ENCODE data around the gene FAM8A1. TPM values are rescaled to one million over a fixed set of nuclear protein-coding genes. Genes with fewer than 3 reads are reported as not detected.
A peak's percentile ranks its signal among the peaks of the same experiment; 100 is the strongest.

The FAM8A1 gene
- total and polyA plus RNA-seq, 9 of the 15 experiments (the other 6 are each of a cell fraction or from before 2014, with no cell fraction given), result 4.9 to 23.6 (median 14.2) TPM

DNA sequence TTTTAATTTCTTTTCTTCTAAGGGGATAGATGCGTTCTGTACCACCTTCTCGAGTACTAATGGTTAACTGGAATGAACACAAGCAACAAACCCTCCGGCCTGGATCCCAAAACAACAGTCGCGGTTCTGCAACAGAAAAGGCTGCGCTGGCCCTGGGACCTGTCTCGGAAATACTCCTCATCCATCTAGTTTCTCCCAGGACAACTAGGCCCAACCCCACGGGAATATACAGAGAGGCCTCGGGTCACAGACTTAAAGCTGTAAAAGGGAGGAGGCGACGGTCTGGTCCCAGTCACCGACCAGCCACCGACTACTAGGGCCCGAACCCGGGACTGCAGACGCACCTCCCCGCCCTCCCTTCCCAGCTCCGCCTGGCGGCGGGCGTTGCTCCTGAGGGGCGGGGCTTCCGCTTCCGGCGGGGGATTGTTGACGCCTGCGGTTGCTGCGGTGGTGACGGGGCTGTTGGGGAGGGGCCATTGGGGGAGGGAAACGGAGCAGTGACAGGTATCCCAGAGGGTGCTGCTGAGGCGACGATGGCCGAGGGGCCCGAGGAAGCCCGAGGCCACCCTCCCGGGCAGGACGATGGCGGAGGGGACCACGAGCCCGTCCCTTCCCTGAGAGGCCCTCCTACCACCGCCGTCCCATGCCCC lies at the start of gene FAM8A1 (continued):
- TF ChIP-seq ZNF583 (CRISPR knock-in tag; IDR thresholded peaks at IDR 0.05), result no peak
- TF ChIP-seq ZNF3 (CRISPR knock-in tag; IDR thresholded peaks at IDR 0.05), result no peak
- TF ChIP-seq ZNF778 (CRISPR knock-in tag; IDR thresholded peaks at IDR 0.05), result no peak
- peak; percentile 99 for TF ChIP-seq CBFB (CRISPR knock-in tag; IDR thresholded peaks at IDR 0.05)
- TF ChIP-seq RFX5 (IDR thresholded peaks at IDR 0.05; ENCODE audit: low read depth, low read length), result no peak
- TF ChIP-seq, protein P1, sequence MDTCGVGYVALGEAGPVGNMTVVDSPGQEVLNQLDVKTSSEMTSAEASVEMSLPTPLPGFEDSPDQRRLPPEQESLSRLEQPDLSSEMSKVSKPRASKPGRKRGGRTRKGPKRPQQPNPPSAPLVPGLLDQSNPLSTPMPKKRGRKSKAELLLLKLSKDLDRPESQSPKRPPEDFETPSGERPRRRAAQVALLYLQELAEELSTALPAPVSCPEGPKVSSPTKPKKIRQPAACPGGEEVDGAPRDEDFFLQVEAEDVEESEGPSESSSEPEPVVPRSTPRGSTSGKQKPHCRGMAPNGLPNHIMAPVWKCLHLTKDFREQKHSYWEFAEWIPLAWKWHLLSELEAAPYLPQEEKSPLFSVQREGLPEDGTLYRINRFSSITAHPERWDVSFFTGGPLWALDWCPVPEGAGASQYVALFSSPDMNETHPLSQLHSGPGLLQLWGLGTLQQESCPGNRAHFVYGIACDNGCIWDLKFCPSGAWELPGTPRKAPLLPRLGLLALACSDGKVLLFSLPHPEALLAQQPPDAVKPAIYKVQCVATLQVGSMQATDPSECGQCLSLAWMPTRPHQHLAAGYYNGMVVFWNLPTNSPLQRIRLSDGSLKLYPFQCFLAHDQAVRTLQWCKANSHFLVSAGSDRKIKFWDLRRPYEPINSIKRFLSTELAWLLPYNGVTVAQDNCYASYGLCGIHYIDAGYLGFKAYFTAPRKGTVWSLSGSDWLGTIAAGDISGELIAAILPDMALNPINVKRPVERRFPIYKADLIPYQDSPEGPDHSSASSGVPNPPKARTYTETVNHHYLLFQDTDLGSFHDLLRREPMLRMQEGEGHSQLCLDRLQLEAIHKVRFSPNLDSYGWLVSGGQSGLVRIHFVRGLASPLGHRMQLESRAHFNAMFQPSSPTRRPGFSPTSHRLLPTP (IDR thresholded peaks at IDR 0.05; ENCODE audit: borderline replicate concordance, extremely low read depth, insufficient read length), result peak; percentile 55
- TF ChIP-seq LARP7 (IDR thresholded peaks at IDR 0.05), result no peak
- TF ChIP-seq, protein P2, sequence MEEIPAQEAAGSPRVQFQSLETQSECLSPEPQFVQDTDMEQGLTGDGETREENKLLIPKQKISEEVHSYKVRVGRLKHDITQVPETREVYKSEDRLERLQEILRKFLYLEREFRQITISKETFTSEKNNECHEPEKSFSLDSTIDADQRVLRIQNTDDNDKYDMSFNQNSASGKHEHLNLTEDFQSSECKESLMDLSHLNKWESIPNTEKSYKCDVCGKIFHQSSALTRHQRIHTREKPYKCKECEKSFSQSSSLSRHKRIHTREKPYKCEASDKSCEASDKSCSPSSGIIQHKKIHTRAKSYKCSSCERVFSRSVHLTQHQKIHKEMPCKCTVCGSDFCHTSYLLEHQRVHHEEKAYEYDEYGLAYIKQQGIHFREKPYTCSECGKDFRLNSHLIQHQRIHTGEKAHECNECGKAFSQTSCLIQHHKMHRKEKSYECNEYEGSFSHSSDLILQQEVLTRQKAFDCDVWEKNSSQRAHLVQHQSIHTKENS (CRISPR knock-in tag; IDR thresholded peaks at IDR 0.05), result no peak
- peak; percentile 96 for TF ChIP-seq GABPB1 (CRISPR knock-in tag; IDR thresholded peaks at IDR 0.05)
- no peak for TF ChIP-seq MIER1 (IDR thresholded peaks at IDR 0.05; ENCODE audit: low read depth)
- TF ChIP-seq, protein P3, sequence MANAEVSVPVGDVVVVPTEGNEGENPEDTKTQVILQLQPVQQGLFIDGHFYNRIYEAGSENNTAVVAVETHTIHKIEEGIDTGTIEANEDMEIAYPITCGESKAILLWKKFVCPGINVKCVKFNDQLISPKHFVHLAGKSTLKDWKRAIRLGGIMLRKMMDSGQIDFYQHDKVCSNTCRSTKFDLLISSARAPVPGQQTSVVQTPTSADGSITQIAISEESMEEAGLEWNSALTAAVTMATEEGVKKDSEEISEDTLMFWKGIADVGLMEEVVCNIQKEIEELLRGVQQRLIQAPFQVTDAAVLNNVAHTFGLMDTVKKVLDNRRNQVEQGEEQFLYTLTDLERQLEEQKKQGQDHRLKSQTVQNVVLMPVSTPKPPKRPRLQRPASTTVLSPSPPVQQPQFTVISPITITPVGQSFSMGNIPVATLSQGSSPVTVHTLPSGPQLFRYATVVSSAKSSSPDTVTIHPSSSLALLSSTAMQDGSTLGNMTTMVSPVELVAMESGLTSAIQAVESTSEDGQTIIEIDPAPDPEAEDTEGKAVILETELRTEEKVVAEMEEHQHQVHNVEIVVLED (CRISPR knock-in tag; IDR thresholded peaks at IDR 0.05), result 0 out of 2 replicates have a peak, but pooled peaks have one; percentile 28
- no peak for TF ChIP-seq CBX2 (IDR thresholded peaks at IDR 0.05; ENCODE audit: insufficient read depth, low read length, poor library complexity, severe bottlenecking)
- TF ChIP-seq ZBTB1 (CRISPR knock-in tag; IDR thresholded peaks at IDR 0.05; ENCODE audit: borderline replicate concordance, low read depth), result peak; percentile 99
- TF ChIP-seq POLR2AphosphoS2 (IDR thresholded peaks at IDR 0.05; ENCODE audit: low read length), result peak; percentile 35; the same call in 1 of the 2 replicates
- TF ChIP-seq TARDBP (IDR thresholded peaks at IDR 0.05), result no peak
- TF ChIP-seq POLR2B (IDR thresholded peaks at IDR 0.05; ENCODE audit: low read depth, partially characterized antibody), result peak; percentile 92
- TF ChIP-seq, protein P4, sequence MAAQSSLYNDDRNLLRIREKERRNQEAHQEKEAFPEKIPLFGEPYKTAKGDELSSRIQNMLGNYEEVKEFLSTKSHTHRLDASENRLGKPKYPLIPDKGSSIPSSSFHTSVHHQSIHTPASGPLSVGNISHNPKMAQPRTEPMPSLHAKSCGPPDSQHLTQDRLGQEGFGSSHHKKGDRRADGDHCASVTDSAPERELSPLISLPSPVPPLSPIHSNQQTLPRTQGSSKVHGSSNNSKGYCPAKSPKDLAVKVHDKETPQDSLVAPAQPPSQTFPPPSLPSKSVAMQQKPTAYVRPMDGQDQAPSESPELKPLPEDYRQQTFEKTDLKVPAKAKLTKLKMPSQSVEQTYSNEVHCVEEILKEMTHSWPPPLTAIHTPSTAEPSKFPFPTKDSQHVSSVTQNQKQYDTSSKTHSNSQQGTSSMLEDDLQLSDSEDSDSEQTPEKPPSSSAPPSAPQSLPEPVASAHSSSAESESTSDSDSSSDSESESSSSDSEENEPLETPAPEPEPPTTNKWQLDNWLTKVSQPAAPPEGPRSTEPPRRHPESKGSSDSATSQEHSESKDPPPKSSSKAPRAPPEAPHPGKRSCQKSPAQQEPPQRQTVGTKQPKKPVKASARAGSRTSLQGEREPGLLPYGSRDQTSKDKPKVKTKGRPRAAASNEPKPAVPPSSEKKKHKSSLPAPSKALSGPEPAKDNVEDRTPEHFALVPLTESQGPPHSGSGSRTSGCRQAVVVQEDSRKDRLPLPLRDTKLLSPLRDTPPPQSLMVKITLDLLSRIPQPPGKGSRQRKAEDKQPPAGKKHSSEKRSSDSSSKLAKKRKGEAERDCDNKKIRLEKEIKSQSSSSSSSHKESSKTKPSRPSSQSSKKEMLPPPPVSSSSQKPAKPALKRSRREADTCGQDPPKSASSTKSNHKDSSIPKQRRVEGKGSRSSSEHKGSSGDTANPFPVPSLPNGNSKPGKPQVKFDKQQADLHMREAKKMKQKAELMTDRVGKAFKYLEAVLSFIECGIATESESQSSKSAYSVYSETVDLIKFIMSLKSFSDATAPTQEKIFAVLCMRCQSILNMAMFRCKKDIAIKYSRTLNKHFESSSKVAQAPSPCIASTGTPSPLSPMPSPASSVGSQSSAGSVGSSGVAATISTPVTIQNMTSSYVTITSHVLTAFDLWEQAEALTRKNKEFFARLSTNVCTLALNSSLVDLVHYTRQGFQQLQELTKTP (IDR thresholded peaks at IDR 0.05; ENCODE audit: low read depth in 1 of 2, partially characterized antibody in 2 of 2), result no peak
- no peak for TF ChIP-seq DACH1 (IDR thresholded peaks at IDR 0.05; ENCODE audit: partially characterized antibody)
- TF ChIP-seq ZNF695 (CRISPR knock-in tag; IDR thresholded peaks at IDR 0.05), result no peak

Data from K562 (cell line).